Activated B cell treated with CpG ODN at 0.5 μM for 24 hours (primary cell): ENCODE results near the gene SERAC1. TPM values are rescaled to one million over a fixed set of nuclear protein-coding genes. Genes with fewer than 3 reads are reported as not detected.

Experiments used
- ATAC-seq: fragments of 200-7000 bp; cut with Tn5 transposase; one replicate; pipeline ENCODE4 v1.10.0; 2021; ENCODE audit warnings: low read depth, mild to moderate bottlenecking, moderate library complexity
- CTCF ChIA-PET: fragments of 350-600 bp; sonication (Branson Sonifier 250); formaldehyde crosslinking; loops from one replicate; lab custom pipeline; 2021; ENCODE audit warnings: antibody characterized with exemption; lab: Charles Lee
- POLR2A ChIA-PET: fragments of 350-600 bp; sonication (Branson Sonifier 250); formaldehyde crosslinking; loops from one replicate; lab custom pipeline; 2021; ENCODE audit warnings: antibody characterized with exemption; lab: Charles Lee
- DNase-seq: peaks from one replicate; pipeline ENCODE4 v3.0.0; 2022
- H3K27ac Mint-ChIP-seq: one replicate; pipeline ENCODE4 v1.8.0; 2020; ENCODE audit warnings: mixed read lengths
- H3K27me3 Mint-ChIP-seq: one replicate; pipeline ENCODE4 v1.8.0; 2021; ENCODE audit warnings: mixed read lengths
- H3K36me3 Mint-ChIP-seq: one replicate; pipeline ENCODE4 v1.8.0; 2021; ENCODE audit warnings: low read depth, mixed read lengths
- H3K4me1 Mint-ChIP-seq: one replicate; pipeline ENCODE4 v1.8.0; 2021; ENCODE audit warnings: mixed read lengths
- H3K4me3 Mint-ChIP-seq: one replicate; pipeline ENCODE4 v1.8.0; 2020; ENCODE audit warnings: mild to moderate bottlenecking, mixed read lengths
- H3K9me3 Mint-ChIP-seq: one replicate; pipeline ENCODE4 v1.8.0; 2020; ENCODE audit warnings: mixed read lengths
- CTCF ChIP-seq: fragments of 200-600 bp; IDR thresholded peaks from one replicate; pipeline ENCODE4 v1.8.0; 2022; ENCODE audit warnings: antibody characterized with exemption, mild to moderate bottlenecking
- intact Hi-C: fragments of 100-400 bp; cut with micrococcal nuclease; formaldehyde crosslinking; loops from one replicate; pipeline ENCODE4 v1.15.1; 2024
- total RNA-seq: library from RNA; stranded (reverse); gene quantifications from 2 replicates; pipeline ENCODE4 v1.2.3, GENCODE V29; 2022

The SERAC1 gene
- total RNA-seq, 1 donor from 2014 or later: 3.0 TPM

DNA sequence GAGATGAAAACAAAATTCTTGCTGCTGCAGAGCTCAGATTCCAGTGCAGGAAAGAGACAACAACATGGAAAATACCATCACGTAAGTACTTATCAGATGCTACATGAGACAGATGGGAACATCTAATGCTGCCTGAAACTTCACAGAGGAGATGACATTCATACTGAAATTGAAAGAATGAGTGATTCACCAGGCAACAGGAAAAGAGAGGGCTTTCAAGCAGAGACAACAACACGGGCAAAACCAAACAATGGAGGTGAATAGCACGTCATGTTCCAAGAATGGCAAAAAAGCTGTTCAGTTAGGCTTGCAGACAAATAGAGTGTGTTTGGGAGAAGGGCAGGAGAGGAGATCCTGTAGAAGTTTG lies 39.3 kb upstream of the SERAC1 start:
- Mint-ChIP-seq H3K9me3 (no peaks in the 10 kb centered on the region), H3K4me1 (peaks cover 9% of the 10 kb centered on the region), H3K27me3 (peaks cover 8% of the 10 kb centered on the region), H3K27ac (no peak overlapping the region), H3K4me3 (no peak overlapping the region), H3K36me3 (no peaks in the 10 kb centered on the region)
- ChIA-PET POLR2A (no interaction called here), CTCF (no interaction called here)
- intact Hi-C loops: no loop called here
- DNase-seq (no peak), ATAC-seq (no peak)
- TF ChIP-seq CTCF: no peak

GRCh38 chr6:158206740-158207421 lies 38.8 kb upstream of the SERAC1 start:
- CTCF ChIA-PET: no interaction called here
- Mint-ChIP-seq H3K4me1 (peaks cover 9% of the 10 kb centered on the region), H3K36me3 (no peaks in the 10 kb centered on the region), H3K4me3 (no peak overlapping the region), H3K27ac (no peak overlapping the region), H3K9me3 (no peaks in the 10 kb centered on the region), H3K27me3 (peaks cover 8% of the 10 kb centered on the region)
- intact Hi-C loops: no loop called here
- POLR2A ChIA-PET: no interaction called here
- DNase-seq: no peak
- no peak for ATAC-seq
- TF ChIP-seq CTCF: no peak

GRCh38 chr6:158205169-158205944 lies 37.3 kb upstream of the SERAC1 start:
- no peak for TF ChIP-seq CTCF
- no peak overlapping the region for H3K27ac Mint-ChIP-seq
- H3K27me3 Mint-ChIP-seq: peaks cover 8% of the 10 kb centered on the region
- H3K36me3 Mint-ChIP-seq: no peaks in the 10 kb centered on the region
- CTCF ChIA-PET: interaction anchor here (1.4 kb wide), 2 partner anchors 9 to 15 kb away, joined by 5 to 6 read pairs; no protein-coding TSS in a partner anchor
- intact Hi-C loops: no loop called here
- ATAC-seq (no peak), DNase-seq (no peak)
- POLR2A ChIA-PET: no interaction called here
- no peaks in the 10 kb centered on the region for H3K9me3 Mint-ChIP-seq
- peaks cover 9% of the 10 kb centered on the region for H3K4me1 Mint-ChIP-seq
- no peak overlapping the region for H3K4me3 Mint-ChIP-seq

- POLR2A ChIA-PET: no interaction called here
- CTCF ChIA-PET: no interaction called here
- Mint-ChIP-seq H3K4me3 (no peak overlapping the region), H3K9me3 (no peaks in the 10 kb centered on the region), H3K27me3 (no peaks in the 10 kb centered on the region), H3K36me3 (peaks cover 14% of the 10 kb centered on the region), H3K4me1 (no peaks in the 10 kb centered on the region), H3K27ac (no peak overlapping the region)
- TF ChIP-seq CTCF: no peak
- ATAC-seq: no peak
- DNase-seq: no peak
- intact Hi-C loops: no loop called here
Observed at GRCh38 chr6:158198461-158198860, 30.4 kb upstream of the SERAC1 start.

GRCh38 chr6:158194487-158195280 lies 26.6 kb upstream of the SERAC1 start:
- ChIA-PET CTCF (no interaction called here), POLR2A (no interaction called here)
- intact Hi-C loops: no loop called here

More at GRCh38 chr6:158194487-158195280, 26.6 kb upstream of the SERAC1 start:
- Mint-ChIP-seq H3K27me3 (no peaks in the 10 kb centered on the region), H3K9me3 (no peaks in the 10 kb centered on the region), H3K4me1 (no peaks in the 10 kb centered on the region), H3K27ac (no peak overlapping the region), H3K36me3 (peaks cover 37% of the 10 kb centered on the region), H3K4me3 (no peak overlapping the region)
- TF ChIP-seq CTCF: no peak
- no peak for DNase-seq
- no peak for ATAC-seq
